A549 (cell line): Measurements from ENCODE around the gene TAF1.

Experiments
- CBX2 ChIP-seq: fragments of 200-600 bp; sonication (generic); IDR thresholded peaks from 2 replicates; pipeline ENCODE4 v1.6.1; 2016; ENCODE audit warnings: low read depth, mild to moderate bottlenecking, borderline replicate concordance
- CBX8 ChIP-seq: fragments of 200-600 bp; sonication (generic); IDR thresholded peaks from 2 replicates; pipeline ENCODE4 v1.6.1; 2016
- CTCF ChIP-seq: fragments of >200 bp; sonication (Bioruptor Twin); formaldehyde crosslinking; IDR thresholded peaks from 3 replicates; pipeline ENCODE4 v1.5.1; 2016
- HDAC2 ChIP-seq: fragments of 200-600 bp; sonication (generic); IDR thresholded peaks from 2 replicates; pipeline ENCODE4 v1.6.1; 2016
- MYC ChIP-seq: IDR thresholded peaks from 2 replicates; pipeline ENCODE4 v1.6.1; 2012; ENCODE audit warnings: mild to moderate bottlenecking, inconsistent platforms, low read length, improper control_type of control experiment, borderline replicate concordance
- RNF2 ChIP-seq: fragments of 200-600 bp; sonication (generic); IDR thresholded peaks from 2 replicates; pipeline ENCODE4 v1.6.1; 2016; ENCODE audit warnings: low read depth, mild to moderate bottlenecking, antibody characterized with exemption, moderate library complexity, borderline replicate concordance

- no peak for TF ChIP-seq CBX8
- TF ChIP-seq MYC = no peak
- no peak for TF ChIP-seq CBX2
- TF ChIP-seq HDAC2 = no peak
- TF ChIP-seq CTCF = no peak
- no peak for TF ChIP-seq RNF2
Measured at GRCh38 chrX:71496476-71496875, 130.3 kb downstream of the TAF1 start.
